ENCODE measurements around the gene AGK. TPM values are rescaled to one million over a fixed set of nuclear protein-coding genes. Genes with fewer than 3 reads are reported as not detected.

The AGK gene
- total and polyA plus RNA-seq, 2 of the 8 experiments (the other 6 are each of a cell fraction or from before 2014, with no cell fraction given), result 25.8 to 34.0 TPM

GRCh38 chr7:141525973-141526514 is 25.2 kb upstream of the AGK start:
- CTCF ChIA-PET (ENCODE audit: partially characterized antibody), result interaction anchor here (1.0 kb wide), 1 partner anchor 126 kb away, joined by 4 read pairs; no protein-coding TSS in a partner anchor
- no peak overlapping the region for H4K91ac ChIP-seq (replicated peaks; ENCODE audit: insufficient read length, low read length)
- TF ChIP-seq RAD21 (IDR thresholded peaks at IDR 0.05 in 1 of 2, conservative IDR thresholded peaks at IDR 0.05 in 1 of 2; ENCODE audit: low read depth in 2 of 2, low read length in 2 of 2) (no peak), YY1 (IDR thresholded peaks at IDR 0.05; ENCODE audit: low read depth, low read length) (no peak), BRCA1 (IDR thresholded peaks at IDR 0.05; ENCODE audit: low read depth, low read length) (no peak), SUZ12 (IDR thresholded peaks at IDR 0.05; ENCODE audit: low read length) (no peak), TAF1 (IDR thresholded peaks at IDR 0.05; ENCODE audit: low read depth, low read length) (no peak), ZNF274 (IDR thresholded peaks at IDR 0.05; ENCODE audit: borderline replicate concordance, extremely low read depth, low read length) (no peak)

More at GRCh38 chr7:141525973-141526514, 25.2 kb upstream of the AGK start:
- no peak overlapping the region for H2BK120ac ChIP-seq (replicated peaks; ENCODE audit: low read depth, low read length)
- no peak overlapping the region for H4K5ac ChIP-seq (ENCODE audit: insufficient read length, low read depth, low read length)
- no peaks in the 10 kb centered on the region; a peak in 1 of 4 replicates for H3K9me3 ChIP-seq (ENCODE audit: insufficient read depth in 2 of 2, low read depth in 1 of 2, low read length in 1 of 2)
- H3K79me1 ChIP-seq (ENCODE audit: low read depth, low read length), result no peaks in the 10 kb centered on the region; the same call in 1 of the 2 replicates
- H3K56ac ChIP-seq (replicated peaks; ENCODE audit: insufficient read length, low read depth, low read length), result no peak overlapping the region
- no peak for DNase-seq (ENCODE audit: low read depth in 1 of 2, low spot score in 2 of 2)
- no peak overlapping the region for H3K18ac ChIP-seq (ENCODE audit: extremely low read depth, low read length)
- no peak overlapping the region for H2BK12ac ChIP-seq (ENCODE audit: low read depth, low read length)
- POLR2A ChIA-PET (ENCODE audit: partially characterized antibody), result interaction anchor here (1.0 kb wide), 1 partner anchor 65 kb away, joined by 3 read pairs; no protein-coding TSS in a partner anchor
- H2AFZ ChIP-seq (ENCODE audit: low read length), result no peak overlapping the region
- H3K23ac ChIP-seq (ENCODE audit: insufficient read length), result no peak overlapping the region
- no peak for FAIRE-seq
- no peak overlapping the region for H3K14ac ChIP-seq (ENCODE audit: insufficient read length)
- no peak overlapping the region for H3K9ac ChIP-seq (replicated peaks in 1 of 4; ENCODE audit: extremely low read depth in 1 of 4, low read depth in 3 of 4, low read length in 3 of 4)
- no peak overlapping the region for H2BK15ac ChIP-seq (ENCODE audit: low read length)
- H4K20me1 ChIP-seq (replicated peaks in 1 of 2; ENCODE audit: control insufficient read depth in 1 of 2, insufficient read depth in 2 of 2, low read length in 2 of 2), result no peaks in the 10 kb centered on the region
- H4K8ac ChIP-seq (ENCODE audit: extremely low read depth, insufficient read depth, low read length), result no peak overlapping the region
- no peak overlapping the region for H3K4ac ChIP-seq (replicated peaks; ENCODE audit: insufficient read length, low read depth, low read length)
- H3K79me2 ChIP-seq (ENCODE audit: control insufficient read depth in 1 of 2, insufficient read depth in 2 of 2, low read length in 2 of 2), result no peaks in the 10 kb centered on the region
- H3K23me2 ChIP-seq (ENCODE audit: low read depth, low read length), result no peaks in the 10 kb centered on the region
- H2BK20ac ChIP-seq (ENCODE audit: low read length), result no peak overlapping the region
- H2AK5ac ChIP-seq (ENCODE audit: low read depth, low read length), result no peak overlapping the region
- peaks cover 0 to 3% (median 0%) of the 10 kb centered on the region in 4 experiments; a peak in 2 of 7 replicates for H3K4me1 ChIP-seq (replicated peaks in 1 of 4; ENCODE audit: control insufficient read depth in 3 of 4, insufficient read depth in 4 of 4, low read length in 3 of 4)
- H3K27me3 ChIP-seq (replicated peaks in 1 of 4; ENCODE audit: control insufficient read depth in 3 of 4, extremely low read depth in 1 of 4, insufficient read depth in 3 of 4, low read length in 3 of 4), result no peaks in the 10 kb centered on the region
- no peak overlapping the region for H2BK5ac ChIP-seq (ENCODE audit: low read depth, low read length)
- H3K4me2 ChIP-seq (ENCODE audit: insufficient read depth in 1 of 2, low read depth in 2 of 2, low read length in 2 of 2), result no peak overlapping the region
- no peak overlapping the region for H3K27ac ChIP-seq (ENCODE audit: low read depth, low read length)
- no peak overlapping the region for H3K4me3 ChIP-seq (ENCODE audit: extremely low read depth in 1 of 4, insufficient read depth in 2 of 4, low read depth in 3 of 4, low read length in 4 of 4)
- H3K36me3 ChIP-seq (ENCODE audit: control insufficient read depth in 2 of 4, insufficient read depth in 4 of 4, low read length in 3 of 4), result no peaks in the 10 kb centered on the region; a peak in 1 of 8 replicates
